22Rv1 (cell line): ENCODE data around the gene ITPR1.

Experiments used
- ZFX ChIP-seq: fragments of 450-650 bp; IDR thresholded peaks from 2 replicates; pipeline ENCODE4 v1.6.1; 2017; ENCODE audit warnings: antibody characterized with exemption, borderline replicate concordance
- TF ChIP-seq, protein P1 (sequence below): fragments of 450-650 bp; IDR thresholded peaks from 2 replicates; pipeline ENCODE4 v1.5.1; 2017; ENCODE audit warnings: mild to moderate bottlenecking

DNA sequence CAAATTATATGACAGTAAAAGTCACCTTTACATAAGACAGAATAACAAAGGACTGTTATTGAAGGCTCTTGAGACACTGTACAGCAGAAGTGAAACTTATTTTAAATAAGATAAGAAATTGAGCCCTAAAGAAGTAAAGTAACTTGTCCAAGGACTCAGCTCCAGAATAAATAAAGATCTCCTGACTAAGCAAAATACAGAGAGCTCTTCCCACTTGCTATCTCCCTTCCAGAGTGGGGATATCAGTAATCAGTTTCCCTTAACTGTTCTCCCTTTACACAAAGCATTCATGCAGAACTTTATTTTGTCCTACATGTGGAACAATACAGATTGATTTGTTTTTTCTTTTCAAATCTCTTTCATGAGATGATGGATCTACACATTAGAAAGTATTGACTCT lies 356.6 kb downstream of the ITPR1 start:
- TF ChIP-seq, protein P1, sequence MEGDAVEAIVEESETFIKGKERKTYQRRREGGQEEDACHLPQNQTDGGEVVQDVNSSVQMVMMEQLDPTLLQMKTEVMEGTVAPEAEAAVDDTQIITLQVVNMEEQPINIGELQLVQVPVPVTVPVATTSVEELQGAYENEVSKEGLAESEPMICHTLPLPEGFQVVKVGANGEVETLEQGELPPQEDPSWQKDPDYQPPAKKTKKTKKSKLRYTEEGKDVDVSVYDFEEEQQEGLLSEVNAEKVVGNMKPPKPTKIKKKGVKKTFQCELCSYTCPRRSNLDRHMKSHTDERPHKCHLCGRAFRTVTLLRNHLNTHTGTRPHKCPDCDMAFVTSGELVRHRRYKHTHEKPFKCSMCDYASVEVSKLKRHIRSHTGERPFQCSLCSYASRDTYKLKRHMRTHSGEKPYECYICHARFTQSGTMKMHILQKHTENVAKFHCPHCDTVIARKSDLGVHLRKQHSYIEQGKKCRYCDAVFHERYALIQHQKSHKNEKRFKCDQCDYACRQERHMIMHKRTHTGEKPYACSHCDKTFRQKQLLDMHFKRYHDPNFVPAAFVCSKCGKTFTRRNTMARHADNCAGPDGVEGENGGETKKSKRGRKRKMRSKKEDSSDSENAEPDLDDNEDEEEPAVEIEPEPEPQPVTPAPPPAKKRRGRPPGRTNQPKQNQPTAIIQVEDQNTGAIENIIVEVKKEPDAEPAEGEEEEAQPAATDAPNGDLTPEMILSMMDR, result no peak
- TF ChIP-seq ZFX, result no peak
